ENCODE data around the gene SPDYC.
"Not testable (repeated sequence)": the region's sequence is repeated elsewhere in the genome, so short reads cannot be mapped to it uniquely, and the experiment has no call there.

Gene SPDYC

DNA sequence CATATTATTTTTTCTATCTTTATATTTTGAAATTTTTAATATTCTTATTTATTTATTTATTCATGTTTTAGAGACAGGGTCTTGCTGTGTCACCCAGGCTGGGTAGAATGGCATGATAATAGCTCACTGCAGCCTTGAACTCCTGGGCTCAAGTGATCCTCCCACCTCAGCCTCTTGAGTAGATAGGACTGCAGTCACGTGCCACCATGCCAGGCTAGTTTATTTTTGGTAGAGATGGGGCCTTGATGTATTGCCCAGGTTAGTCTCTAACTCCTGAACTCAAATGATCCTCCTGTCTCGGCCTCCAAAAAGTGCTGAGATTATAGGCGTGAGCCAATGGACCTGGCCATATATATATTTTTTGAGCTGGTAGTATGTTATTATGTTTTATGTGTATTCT lies 2.4 kb upstream of the SPDYC start:
- in situ Hi-C loops (cut with HindIII; ENCODE audit: low sequenced_read_pairs) = no loop called here

DNA sequence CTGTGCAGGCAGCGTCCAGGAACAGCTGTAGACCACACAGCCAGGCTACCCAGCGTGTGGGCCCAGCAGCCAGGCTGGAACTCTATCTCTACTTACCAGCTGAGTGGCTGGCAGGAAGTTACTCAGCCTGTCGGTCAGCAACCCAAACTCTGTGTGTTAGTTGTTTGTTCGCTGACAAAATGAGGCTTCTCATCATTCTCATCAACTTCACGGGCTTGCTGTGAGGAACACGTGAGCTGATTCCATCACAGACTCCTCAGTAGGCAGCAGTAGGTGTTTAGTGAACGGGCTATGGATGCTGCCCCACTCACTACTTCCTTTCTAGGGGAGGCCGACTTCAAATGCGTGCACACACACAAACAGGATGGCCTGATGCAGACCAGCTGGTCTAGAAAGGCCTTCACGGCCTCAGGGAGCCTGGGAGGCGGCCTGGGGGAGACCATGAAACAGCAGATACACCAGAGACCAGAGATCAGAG lies 830 bp upstream of the SPDYC start:
- in situ Hi-C loops (cut with HindIII; ENCODE audit: low sequenced_read_pairs) = no loop called here

DNA sequence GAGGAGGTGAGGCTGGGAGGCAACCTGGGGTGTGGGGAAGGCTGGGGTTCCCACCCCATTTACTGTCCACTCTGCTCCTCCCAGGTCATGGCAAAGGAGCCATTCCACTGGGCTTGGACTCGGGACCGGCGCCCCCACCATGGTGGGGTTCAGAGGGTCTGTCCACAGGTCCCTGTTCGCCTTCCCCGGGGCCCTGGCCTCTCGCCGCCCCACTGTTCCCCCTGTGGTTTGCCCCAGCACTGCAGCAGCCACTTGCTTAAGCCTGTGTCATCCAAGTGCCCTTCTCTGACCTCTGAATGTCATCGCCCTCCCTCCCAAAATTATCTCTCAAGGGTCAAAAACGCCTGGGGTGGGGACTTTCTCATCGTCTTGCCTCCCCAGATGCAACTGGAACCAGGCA lies 2.6 kb downstream of the SPDYC start:
- in situ Hi-C loops (cut with HindIII; ENCODE audit: low sequenced_read_pairs) = no loop called here

DNA sequence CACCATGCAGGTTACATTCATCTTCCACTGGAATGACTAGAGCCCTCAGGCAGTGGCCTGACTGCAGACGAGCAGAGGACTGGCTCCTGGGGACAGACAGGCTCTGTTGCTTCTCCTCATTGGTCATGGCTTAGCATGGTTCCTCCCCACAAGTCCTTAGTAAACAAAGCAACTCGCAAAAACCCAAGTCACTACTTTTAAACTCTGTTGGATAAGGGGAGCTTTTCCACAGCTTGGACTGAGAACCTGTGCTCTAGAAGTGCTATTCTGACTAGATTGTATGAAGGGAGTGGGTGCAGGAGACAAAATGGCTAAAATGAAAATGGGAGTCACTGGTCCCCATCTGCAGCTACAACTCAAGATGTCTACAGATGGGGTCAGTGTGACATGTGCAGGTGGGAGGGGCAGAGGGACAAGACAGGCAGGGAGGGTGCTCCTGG lies 4.6 kb downstream of the SPDYC start:
- in situ Hi-C loops (cut with HindIII; ENCODE audit: low sequenced_read_pairs) = not testable (repeated sequence)

DNA sequence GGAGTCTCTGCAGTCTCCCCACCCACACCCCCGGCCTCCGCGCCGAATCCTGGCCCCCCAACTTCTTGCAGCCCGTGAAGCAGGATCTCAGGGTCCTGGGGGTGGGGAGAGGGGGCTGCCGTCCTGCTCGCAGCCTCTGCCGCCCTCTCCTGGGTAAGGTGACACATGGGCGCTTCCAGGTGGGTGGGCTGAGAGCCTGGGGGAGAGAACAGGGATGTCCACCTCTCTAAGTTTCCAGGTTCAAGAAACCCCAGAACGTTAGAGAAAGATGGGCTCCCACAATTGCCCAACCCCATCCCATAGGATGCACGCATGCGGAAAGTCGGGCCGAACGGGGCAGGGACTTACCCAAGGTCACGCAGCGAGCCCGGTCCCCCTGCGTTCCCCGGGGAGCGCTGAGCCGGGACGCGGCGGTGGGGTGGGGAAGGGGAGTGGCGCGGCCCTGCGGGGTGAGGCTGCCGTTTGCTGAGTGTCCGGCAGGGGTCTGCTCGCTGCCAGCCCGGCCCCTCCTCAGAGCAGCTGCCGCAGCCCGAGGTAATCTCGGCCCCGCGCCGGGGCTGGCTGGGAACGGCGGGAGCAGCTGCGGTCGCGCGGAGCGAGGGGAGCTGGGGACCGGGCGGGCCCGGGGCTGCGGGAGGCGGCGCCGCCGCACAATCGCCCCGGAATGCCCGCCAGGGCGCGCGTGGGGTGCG lies 11.0 kb downstream of the SPDYC start:
- in situ Hi-C loops (cut with HindIII; ENCODE audit: low sequenced_read_pairs) = no loop called here

DNA sequence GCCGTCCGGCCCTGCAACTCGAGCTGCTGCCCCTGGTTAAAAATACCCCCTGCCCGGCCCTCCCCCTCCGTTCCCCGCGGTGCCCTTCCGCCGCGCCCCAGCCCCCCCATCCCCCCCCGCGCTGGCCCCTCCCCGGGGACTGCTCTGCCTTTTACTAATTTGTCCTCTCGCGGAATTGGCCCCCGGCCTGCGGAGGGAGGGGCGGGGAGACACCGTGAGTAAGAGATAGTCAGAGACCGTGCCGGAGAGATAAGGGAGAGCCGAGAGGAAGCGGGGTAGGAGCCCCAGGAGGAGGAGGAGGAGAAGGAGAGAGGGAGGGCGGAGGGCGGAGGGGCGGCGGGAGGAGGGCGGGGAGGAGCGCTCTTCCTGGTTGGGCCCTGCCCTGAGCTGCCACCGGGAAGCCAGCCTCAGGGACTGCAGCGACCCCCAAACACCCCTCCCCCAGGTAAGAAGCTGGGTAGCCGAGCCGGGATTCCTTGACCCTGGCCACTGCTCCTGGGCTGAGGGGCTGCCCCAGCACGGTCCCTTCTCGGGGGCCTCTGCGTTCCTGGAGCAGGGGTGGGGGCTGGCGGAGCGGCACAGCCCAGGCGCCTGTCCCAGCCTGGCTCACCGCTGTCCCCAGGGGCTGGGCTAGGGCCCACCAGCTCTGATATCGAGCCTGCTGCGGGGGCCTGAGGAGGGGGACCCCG lies 11.7 kb downstream of the SPDYC start, which contains the start of gene CAPN1:
TSS of gene CAPN1 (plus strand) at position 360 of the 689 bp plus-strand sequence. CDS start 774 bp downstream, outside the sequence.
- in situ Hi-C loops (cut with HindIII; ENCODE audit: low sequenced_read_pairs) = no loop called here

DNA sequence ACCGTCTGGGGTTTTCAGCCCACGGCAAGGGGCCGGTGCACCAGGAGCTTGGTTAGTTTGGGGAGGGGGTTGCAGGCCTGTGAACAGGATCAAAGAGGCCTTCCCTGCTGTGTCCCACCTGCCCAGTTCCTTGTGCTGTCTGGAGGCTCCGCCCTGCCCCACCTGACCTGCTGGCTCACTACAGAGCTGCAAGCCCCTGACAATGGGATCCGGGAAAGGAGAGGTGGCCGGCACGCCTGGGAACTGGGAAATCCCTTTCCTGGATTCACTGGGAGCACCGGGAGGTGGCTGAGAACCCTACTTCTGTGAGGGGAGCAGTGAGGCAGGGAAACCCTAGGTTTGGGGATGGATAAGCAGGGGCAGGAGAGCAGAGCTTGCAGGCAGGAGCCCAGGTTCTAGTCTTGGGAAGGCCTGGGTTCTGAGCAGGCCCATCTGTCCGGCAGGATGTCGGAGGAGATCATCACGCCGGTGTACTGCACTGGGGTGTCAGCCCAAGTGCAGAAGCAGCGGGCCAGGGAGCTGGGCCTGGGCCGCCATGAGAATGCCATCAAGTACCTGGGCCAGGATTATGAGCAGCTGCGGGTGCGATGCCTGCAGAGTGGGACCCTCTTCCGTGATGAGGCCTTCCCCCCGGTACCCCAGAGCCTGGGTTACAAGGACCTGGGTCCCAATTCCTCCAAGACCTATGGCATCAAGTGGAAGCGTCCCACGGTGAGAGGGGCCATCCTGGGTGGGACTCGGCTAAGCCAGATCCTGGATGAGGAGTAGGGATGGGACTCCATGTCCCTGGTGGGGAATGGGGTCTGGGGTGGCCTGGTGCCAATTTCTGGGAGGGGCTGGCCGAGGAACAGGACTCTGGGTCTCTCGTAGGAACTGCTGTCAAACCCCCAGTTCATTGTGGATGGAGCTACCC lies 12.5 kb downstream of the SPDYC start:
- in situ Hi-C loops (cut with HindIII; ENCODE audit: low sequenced_read_pairs) = no loop called here

DNA sequence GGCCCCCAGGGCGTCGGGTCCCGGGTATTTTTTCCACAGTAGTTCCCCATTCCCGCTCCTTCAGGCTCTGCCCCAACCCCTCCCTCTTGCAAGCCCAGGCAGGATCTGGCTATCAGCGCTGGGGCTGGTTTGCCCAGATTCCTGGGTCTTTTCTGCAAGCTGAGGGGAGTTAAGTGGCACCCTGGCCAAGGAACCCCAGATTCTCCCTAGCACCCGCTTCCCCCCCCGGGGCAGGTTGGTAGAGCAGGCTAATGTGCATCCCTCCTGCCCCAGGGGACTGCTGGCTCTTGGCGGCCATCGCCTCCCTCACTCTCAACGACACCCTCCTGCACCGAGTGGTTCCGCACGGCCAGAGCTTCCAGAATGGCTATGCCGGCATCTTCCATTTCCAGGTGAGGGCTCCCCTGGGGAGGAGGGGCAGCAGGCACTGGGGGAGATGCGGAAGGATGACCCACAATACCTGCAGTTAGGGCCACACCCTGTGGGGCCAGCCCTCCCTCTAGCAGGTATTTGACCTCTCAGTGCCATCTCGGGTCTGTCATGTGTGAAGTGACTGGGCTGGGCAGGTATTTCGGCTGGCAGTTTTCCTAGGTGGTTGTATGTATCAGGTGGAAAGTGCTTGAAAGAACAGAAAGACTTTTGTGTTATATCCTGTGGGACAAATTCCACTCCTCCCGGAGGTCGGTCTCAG lies 13.3 kb downstream of the SPDYC start:
- in situ Hi-C loops (cut with HindIII; ENCODE audit: low sequenced_read_pairs) = no loop called here

DNA sequence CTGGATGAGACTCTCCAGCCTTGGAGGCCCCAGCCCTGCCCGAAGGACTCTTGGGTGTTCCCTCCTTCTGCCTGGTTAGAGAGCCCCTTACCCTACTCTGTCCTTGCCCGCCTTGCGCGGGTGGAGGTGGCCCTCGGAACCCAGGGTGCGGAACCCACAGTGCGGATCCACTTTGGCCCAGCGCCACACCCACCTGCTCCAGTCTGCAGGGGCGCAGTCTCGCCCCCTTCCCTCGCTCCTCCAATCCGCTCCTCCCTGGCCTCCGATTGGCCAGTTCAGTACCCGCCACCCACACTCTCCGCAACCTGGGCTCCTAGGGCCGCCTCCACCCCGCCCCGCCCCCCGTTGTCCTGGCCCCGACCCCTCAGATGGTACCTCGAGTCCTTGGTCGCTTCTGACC lies 14.1 kb downstream of the SPDYC start:
- in situ Hi-C loops (cut with HindIII; ENCODE audit: low sequenced_read_pairs) = no loop called here

DNA sequence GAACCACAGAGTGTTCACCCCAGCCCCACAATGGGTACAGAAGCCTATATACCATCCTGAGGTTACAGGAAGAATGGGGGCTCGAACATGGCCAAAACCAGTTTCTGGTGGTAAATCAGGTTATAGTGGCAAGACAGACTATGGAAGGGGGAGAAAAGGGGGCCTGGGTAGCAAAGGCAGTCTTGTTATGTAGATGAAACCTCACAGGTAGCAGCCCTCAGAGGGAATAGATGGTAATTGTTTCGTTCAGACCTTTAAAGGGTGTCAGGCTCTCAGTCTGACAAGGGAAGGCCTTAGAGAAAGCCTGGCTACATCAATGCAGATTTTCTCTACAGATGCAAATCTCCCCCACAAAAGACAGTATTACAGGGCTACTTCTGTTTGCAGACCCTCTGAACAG lies 15.1 kb downstream of the SPDYC start:
- in situ Hi-C loops (cut with HindIII; ENCODE audit: low sequenced_read_pairs) = no loop called here

DNA sequence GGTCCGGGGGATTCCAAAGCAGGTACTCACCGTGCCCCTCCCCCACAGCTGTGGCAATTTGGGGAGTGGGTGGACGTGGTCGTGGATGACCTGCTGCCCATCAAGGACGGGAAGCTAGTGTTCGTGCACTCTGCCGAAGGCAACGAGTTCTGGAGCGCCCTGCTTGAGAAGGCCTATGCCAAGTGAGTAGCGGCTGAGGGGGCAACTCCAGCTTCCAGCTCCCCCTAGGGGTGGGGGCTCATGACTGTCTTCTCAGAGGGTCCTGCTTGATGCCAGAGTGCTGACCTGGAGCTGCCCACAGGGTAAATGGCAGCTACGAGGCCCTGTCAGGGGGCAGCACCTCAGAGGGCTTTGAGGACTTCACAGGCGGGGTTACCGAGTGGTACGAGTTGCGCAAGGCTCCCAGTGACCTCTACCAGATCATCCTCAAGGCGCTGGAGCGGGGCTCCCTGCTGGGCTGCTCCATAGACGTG lies 15.9 kb downstream of the SPDYC start:
- in situ Hi-C loops (cut with HindIII; ENCODE audit: low sequenced_read_pairs) = no loop called here

DNA sequence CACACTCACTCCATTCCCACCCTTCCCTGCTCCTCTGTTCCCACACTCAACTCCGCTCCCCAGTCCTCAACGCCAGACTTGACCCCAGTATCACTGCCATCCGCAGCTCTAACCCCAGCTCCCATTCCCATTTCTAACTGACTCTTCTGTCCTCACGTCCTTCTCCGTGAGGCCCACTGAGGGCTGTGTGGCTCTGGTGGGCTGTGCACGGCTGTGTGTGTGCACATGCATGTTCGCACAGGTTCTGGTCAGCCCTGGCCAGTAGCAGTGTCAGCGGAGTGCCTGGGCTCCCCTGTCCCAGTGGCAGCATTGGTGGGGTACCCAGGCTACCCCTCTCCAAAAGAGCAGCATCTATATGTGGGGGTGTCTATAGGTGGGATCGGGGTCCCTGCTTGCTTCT lies 16.7 kb downstream of the SPDYC start:
- in situ Hi-C loops (cut with HindIII; ENCODE audit: low sequenced_read_pairs) = no loop called here

DNA sequence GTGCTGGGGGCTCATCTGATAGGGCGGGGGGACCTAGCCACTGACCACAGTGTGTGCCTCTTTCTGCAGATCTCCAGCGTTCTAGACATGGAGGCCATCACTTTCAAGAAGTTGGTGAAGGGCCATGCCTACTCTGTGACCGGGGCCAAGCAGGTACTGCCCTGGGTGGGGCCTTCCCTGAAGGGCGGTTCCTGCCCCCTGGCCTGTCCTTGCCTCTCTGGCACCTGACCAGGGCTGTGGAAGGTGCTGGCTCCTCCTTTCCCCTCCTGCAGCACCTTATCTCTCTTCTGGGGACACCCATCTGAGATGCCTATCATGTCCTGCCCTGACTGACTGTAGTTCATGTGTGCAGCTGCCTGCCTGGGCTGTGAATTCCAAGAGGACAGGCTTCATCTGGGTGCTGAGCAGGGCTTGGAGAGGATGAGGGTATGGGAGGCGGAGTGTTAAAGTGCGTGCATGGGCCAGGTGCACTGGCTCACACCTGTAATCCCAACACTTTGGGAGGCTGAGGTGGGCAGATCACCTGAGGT lies 17.2 kb downstream of the SPDYC start:
- in situ Hi-C loops (cut with HindIII; ENCODE audit: low sequenced_read_pairs) = no loop called here

DNA sequence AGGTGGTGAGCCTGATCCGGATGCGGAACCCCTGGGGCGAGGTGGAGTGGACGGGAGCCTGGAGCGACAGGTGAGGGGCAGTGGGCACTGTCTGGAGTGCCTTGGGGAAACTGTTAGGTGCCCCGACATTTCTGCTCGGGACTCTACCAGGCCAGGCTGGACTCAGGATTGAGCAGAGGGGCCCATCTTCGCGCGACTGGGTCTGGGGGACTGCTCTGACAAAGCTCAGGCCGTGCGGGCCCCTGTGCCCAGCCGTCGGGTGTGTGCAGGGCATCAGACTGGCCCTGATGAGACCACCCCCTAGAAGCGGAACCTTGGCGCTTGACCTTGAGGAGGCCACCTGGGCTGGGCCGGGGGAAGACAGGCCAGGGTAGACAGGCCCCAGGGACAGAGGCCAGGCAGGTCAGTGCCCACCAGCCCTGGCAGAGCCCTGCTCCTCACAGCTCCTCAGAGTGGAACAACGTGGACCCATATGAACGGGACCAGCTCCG lies 18.0 kb downstream of the SPDYC start:
- in situ Hi-C loops (cut with HindIII; ENCODE audit: low sequenced_read_pairs) = no loop called here

DNA sequence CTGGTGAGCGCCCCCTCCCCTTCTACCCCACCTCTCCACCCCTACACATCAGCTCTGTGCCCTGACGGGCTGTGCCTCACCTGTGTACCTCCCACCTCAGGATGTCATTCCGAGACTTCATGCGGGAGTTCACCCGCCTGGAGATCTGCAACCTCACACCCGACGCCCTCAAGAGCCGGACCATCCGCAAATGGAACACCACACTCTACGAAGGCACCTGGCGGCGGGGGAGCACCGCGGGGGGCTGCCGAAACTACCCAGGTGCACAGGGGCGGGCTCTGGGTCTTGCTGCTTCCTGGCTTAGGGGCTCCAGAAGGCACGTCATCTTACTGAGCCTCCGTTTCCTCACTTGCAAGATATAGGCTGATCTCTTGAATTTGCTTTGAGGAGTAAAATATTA lies 18.5 kb downstream of the SPDYC start:
- in situ Hi-C loops (cut with HindIII; ENCODE audit: low sequenced_read_pairs) = no loop called here

DNA sequence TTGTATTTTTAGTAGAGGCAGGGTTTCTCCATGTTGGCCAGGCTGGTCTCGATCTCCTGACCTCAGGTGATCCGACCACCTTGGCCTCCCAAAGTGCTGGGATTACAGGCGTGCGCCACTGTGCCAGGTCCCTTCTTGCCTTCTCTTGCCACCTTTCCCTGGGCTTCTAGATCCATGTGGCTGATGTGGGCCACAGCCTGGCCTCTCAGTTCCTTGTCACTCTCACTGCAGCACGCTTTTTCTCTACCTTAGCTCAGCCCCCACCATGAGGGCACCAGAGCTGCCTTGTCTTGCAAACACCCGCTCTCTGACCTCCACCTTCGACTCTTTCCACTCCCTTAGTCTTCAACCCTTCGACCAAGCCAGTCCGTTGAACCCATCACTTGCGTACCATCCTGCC lies 19.2 kb downstream of the SPDYC start:
- in situ Hi-C loops (cut with HindIII; ENCODE audit: low sequenced_read_pairs) = no loop called here

DNA sequence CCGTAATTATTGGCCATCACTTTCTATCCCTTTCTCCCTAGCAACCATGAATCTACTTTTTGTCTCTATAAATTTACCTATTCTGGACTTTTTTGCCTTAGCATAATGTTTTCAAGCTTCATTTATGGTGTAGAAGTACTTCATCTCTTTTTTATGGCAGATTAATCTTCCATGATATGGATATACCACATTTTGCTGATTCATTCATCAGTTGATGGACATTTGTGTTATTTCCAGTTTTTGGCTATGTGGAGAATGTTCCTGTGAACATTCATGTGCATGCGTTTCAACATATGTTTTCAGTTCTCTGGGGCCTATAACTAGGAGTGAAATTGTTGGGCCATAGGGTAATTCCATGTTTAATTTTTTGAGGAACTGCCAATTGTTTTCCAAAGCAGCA lies 24.5 kb downstream of the SPDYC start:
- in situ Hi-C loops (cut with HindIII; ENCODE audit: low sequenced_read_pairs) = no loop called here

DNA sequence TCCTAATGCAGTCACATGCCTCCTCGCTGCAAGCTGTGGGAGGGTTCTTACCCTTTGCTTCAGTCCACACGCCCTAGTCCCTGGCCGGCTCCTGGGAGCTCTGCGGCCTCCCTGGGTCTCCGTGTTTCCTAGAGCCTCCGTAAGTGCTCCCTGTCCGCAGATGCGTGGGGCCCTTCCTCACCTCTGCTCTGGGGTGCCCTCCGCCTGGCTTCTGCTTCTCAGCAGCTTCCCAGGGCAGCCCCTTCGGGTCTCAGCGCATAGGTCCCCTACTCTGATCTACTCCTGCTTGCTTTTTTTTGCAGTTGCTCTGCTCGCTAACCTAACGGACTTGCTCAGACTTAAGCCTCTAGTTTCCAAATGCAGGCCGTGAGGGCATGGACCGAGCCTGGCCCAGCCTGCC lies 34.1 kb downstream of the SPDYC start:
- in situ Hi-C loops (cut with HindIII; ENCODE audit: low sequenced_read_pairs) = no loop called here

DNA sequence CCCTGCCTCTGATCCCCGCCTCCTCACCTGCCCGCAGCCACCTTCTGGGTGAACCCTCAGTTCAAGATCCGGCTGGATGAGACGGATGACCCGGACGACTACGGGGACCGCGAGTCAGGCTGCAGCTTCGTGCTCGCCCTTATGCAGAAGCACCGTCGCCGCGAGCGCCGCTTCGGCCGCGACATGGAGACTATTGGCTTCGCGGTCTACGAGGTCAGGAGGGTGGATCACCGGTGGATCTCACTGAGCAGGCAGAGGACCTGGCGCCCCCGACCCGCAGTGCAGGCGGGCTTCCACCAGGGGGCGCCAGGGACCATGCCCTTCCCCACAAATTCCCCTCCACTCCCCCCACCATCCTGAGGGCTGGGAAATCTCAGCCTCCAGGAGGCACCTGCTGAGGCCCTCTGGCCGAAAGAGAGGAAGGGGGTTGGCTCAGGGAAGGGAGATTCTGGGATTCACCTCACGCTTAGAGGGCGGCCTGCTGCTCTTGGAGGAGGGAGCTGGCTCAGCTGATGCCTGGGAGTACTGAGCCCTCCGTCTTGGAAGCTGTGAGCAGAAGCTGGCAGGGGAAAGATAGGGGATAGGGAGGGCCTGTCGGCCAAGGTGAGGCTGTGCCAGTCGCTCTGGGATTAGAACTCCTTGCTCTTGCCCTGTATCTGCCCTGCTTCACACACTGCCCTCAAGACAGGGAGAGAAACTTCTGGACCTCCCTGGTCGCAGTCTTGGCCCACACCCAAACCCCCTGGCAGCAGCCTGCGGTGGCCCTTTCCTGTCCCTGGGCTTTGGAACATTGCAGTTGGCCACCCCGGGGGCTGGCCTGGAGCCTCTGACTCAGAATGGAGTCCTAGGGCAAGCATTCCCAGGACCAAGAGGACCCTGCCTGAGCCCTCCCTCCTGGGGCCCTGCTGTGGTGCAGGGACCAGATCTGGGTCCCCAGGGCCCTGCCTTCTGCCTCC lies 34.9 kb downstream of the SPDYC start:
- in situ Hi-C loops (cut with HindIII; ENCODE audit: low sequenced_read_pairs) = no loop called here

Data from DLD1 (cell line).